Tibial artery (tissue), 4 donors: ENCODE results near the gene AK4.

Experiments
- DNase-seq, 2 donors: peaks; one replicate each; pipeline ENCODE4 v3.0.0-alpha.2; 2019
- H3K27ac ChIP-seq, 2 donors: fragments of 200-600 bp; sonication (generic) in 1 of 2; 1 replicate in 1 of 2; 2 replicates in 1 of 2; pipeline ENCODE4 v1.5.1; 2018 to 2019; ENCODE audit warnings: mild to moderate bottlenecking in 1 of 2
- H3K27me3 ChIP-seq, 2 donors: fragments of 200-600 bp; sonication (generic) in 1 of 2; one replicate each; pipeline versions ENCODE4 v1.5.1 to v1.6.0; 2016 to 2019
- H3K36me3 ChIP-seq, 3 donors: fragments of 200-600 bp; sonication (generic) in 2 of 3; one replicate each; pipeline ENCODE4 v1.5.1; 2016 to 2019; ENCODE audit warnings: mild to moderate bottlenecking in 2 of 3
- H3K4me1 ChIP-seq, 4 donors: fragments of 200-600 bp; sonication (generic) in 2 of 4; 1 replicate in 3 of 4; 2 replicates in 1 of 4; pipeline ENCODE4 v1.5.1; 2016 to 2019
- H3K4me3 ChIP-seq, 2 donors: fragments of 200-600 bp; sonication (generic) in 1 of 2; 1 replicate in 1 of 2; 2 replicates in 1 of 2; pipeline ENCODE4 v1.5.1; 2018 to 2019; ENCODE audit warnings: mild to moderate bottlenecking in 2 of 2
- H3K9me3 ChIP-seq, 3 donors: fragments of 200-600 bp; sonication (generic) in 1 of 3; one replicate each; pipeline ENCODE4 v1.5.1; 2016 to 2019
- CTCF ChIP-seq, 2 experiments: fragments of 200-600 bp in 1 of 2; fragments of 450-650 bp in 1 of 2; IDR thresholded peaks; one replicate each; pipeline ENCODE4 v1.5.1; 2017 to 2019; ENCODE audit warnings: antibody characterized with exemption in 2 of 2, mild to moderate bottlenecking in 1 of 2, moderate library complexity in 1 of 2
- intact Hi-C: fragments of 100-400 bp; cut with DNase I; formaldehyde crosslinking; loops from one replicate; pipeline ENCODE4 v1.15.0; 2023; ENCODE audit warnings: low total_unique reads

AK4 gene

GRCh38 chr1:65224681-65225091, 76.7 kb downstream of the AK4 start:
- Histone ChIP-seq H3K4me1 (no peaks in the 10 kb centered on the region), H3K27ac (no peak overlapping the region), H3K4me3 (no peak overlapping the region), H3K36me3 (peaks cover 10 to 28% (median 26%) of the 10 kb centered on the region in 3 donors), H3K9me3 (no peaks in the 10 kb centered on the region), H3K27me3 (no peaks in the 10 kb centered on the region)
- DNase-seq, result no peak
- intact Hi-C loops, result no loop called here
- TF ChIP-seq CTCF (IDR thresholded peaks at IDR 0.05), result no peak

- TF ChIP-seq CTCF (IDR thresholded peaks at IDR 0.05), result no peak
These were observed 77.2 kb downstream of the AK4 start for GRCh38 chr1:65225179-65225578.

GRCh38 chr1:65229201-65229600, 81.2 kb downstream of the AK4 start:
- DNase-seq, result no peak
- Histone ChIP-seq H3K9me3 (no peaks in the 10 kb centered on the region), H3K36me3 (peaks cover 4 to 19% (median 14%) of the 10 kb centered on the region in 3 donors), H3K4me3 (no peak overlapping the region), H3K27me3 (no peaks in the 10 kb centered on the region), H3K4me1 (no peaks in the 10 kb centered on the region), H3K27ac (no peak overlapping the region)
- no peak for TF ChIP-seq CTCF (IDR thresholded peaks at IDR 0.05)
- intact Hi-C loops, result no loop called here

More at GRCh38 chr1:65225179-65225578, 77.2 kb downstream of the AK4 start:
- no peaks in the 10 kb centered on the region for H3K27me3 ChIP-seq
- no peaks in the 10 kb centered on the region for H3K4me1 ChIP-seq
- no peak for DNase-seq
- H3K27ac ChIP-seq, result no peak overlapping the region
- H3K36me3 ChIP-seq, result peaks cover 5 to 26% (median 21%) of the 10 kb centered on the region in 3 donors
- no peak overlapping the region for H3K4me3 ChIP-seq
- H3K9me3 ChIP-seq, result no peaks in the 10 kb centered on the region
- intact Hi-C loops, result no loop called here

- no peak for DNase-seq
- intact Hi-C loops, result no loop called here
- H3K27me3 ChIP-seq, result no peaks in the 10 kb centered on the region
- no peak for TF ChIP-seq CTCF (IDR thresholded peaks at IDR 0.05)
- H3K4me3 ChIP-seq, result no peak overlapping the region
- H3K36me3 ChIP-seq, result peaks cover 4 to 15% (median 10%) of the 10 kb centered on the region in 3 donors
- H3K9me3 ChIP-seq, result no peaks in the 10 kb centered on the region
- H3K27ac ChIP-seq, result no peak overlapping the region
- no peaks in the 10 kb centered on the region for H3K4me1 ChIP-seq
These were observed 81.8 kb downstream of the AK4 start for GRCh38 chr1:65229754-65230339.

GRCh38 chr1:65230731-65231481, 82.9 kb downstream of the AK4 start:
- DNase-seq, result no peak
- H3K36me3 ChIP-seq, result peaks cover 0 to 6% (median 4%) of the 10 kb centered on the region in 3 donors
- no peaks in the 10 kb centered on the region for H3K4me1 ChIP-seq
- TF ChIP-seq CTCF (IDR thresholded peaks at IDR 0.05), result no peak
- intact Hi-C loops, result no loop called here
- H3K9me3 ChIP-seq, result no peaks in the 10 kb centered on the region
- H3K4me3 ChIP-seq, result no peak overlapping the region
- H3K27me3 ChIP-seq, result no peaks in the 10 kb centered on the region
- H3K27ac ChIP-seq, result no peak overlapping the region
